Left cardiac atrium (tissue), 2 donors: Measurements from ENCODE around the gene ANKMY1. TPM values are rescaled to one million over a fixed set of nuclear protein-coding genes. Genes with fewer than 3 reads are reported as not detected.

Source experiments
- microRNA-seq, 2 donors: library from miRNA; unstranded; fragments of <30 nt; microRNA quantifications; one replicate each; pipeline ENCODE4 v1.2.0, GENCODE V29; 2020
- total RNA-seq, 2 donors: library from RNA; stranded (reverse); fragmentation: NEBNext Ultra II Directional; extraction: Animal tissue kit (Norgen Biotek cat#: 25700); gene quantifications; one replicate each; pipeline ENCODE4 v1.2.1, GENCODE V29; 2021
- donor health status: DM: no; HTN: yes; CAD: no; lungs with severe emphysema.
- donor health status: DM: yes; HTN: yes; CAD: no.

The ANKMY1 gene
- total RNA-seq, 2 donors from 2014 or later: 4.9 to 8.1 TPM

Small RNA genes within 50 kb of the gene (microRNA-seq; reads per million reads assigned to microRNA genes)
- 232 to 416 reads per million in 2 donors for gene MIR149

Other genes with a start within 250 kb of the ANKMY1 start
- gene GPC1, start 122.3 kb downstream of the ANKMY1 start, total RNA-seq: 10 to 100 TPM; 74.6 to 78.4 TPM
- 1 to 10 TPM; 8.1 to 8.2 TPM for gene DUSP28, start 2.4 kb upstream of the ANKMY1 start, total RNA-seq
- gene RNPEPL1, start 10.5 kb upstream of the ANKMY1 start, total RNA-seq: 10 to 100 TPM; 47.3 to 67.6 TPM
- gene CAPN10, start 28.7 kb upstream of the ANKMY1 start, total RNA-seq: 10 to 100 TPM; 17.9 to 26.6 TPM
- 1 to 10 TPM; 1.1 to 1.3 TPM for gene GPR35, start 67.5 kb upstream of the ANKMY1 start, total RNA-seq
- gene AQP12B, start 124.9 kb upstream of the ANKMY1 start, total RNA-seq: not detected
- not detected for gene AQP12A, start 133.9 kb upstream of the ANKMY1 start, total RNA-seq